ENCODE data around the gene SYDE1. TPM values are rescaled to one million over a fixed set of nuclear protein-coding genes. Genes with fewer than 3 reads are reported as not detected.

Gene SYDE1
- total and polyA plus RNA-seq, 4 experiments from 2014 or later = not detected

- H3K36me3 Mint-ChIP-seq = peaks cover 12 to 31% of the 10 kb centered on the region in 2 donors
- POLR2A ChIA-PET (ENCODE audit: partially characterized antibody) = interaction anchor here (1.0 to 1.5 kb wide), 4 partner anchors 9 to 426 kb away, joined by 3 to 6 read pairs (median 4); partner anchors contain the start of genes AKAP8 and AKAP8L
Observed at GRCh38 chr19:15125232-15126067, 18.2 kb downstream of the SYDE1 start.

GRCh38 chr19:15126131-15126910 is 19.1 kb downstream of the SYDE1 start:
- Mint-ChIP-seq H3K9me3 (no peaks in the 10 kb centered on the region), H3K27me3 (peaks cover 0 to 6% of the 10 kb centered on the region in 2 donors), H3K27ac (peak overlapping the region in 3 of 7 donors; percentile 18 to 95 (median 77)), H3K36me3 (peaks cover 3 to 23% of the 10 kb centered on the region in 2 donors), H3K4me1 (peaks cover 22 to 49% (median 36%) of the 10 kb centered on the region in 4 donors), H3K4me3 (no peak overlapping the region)
- CTCF ChIA-PET (ENCODE audit: partially characterized antibody) = interaction anchor here (0.7 to 1.9 kb wide), 2 partner anchors 26 to 34 kb away, joined by 3 to 7 read pairs; no protein-coding TSS in a partner anchor
- Histone ChIP-seq H3K4me1 (ENCODE audit: insufficient read depth, low read length) (peaks cover 33% of the 10 kb centered on the region), H3K27me3 (ENCODE audit: insufficient read depth, low read length) (no peaks in the 10 kb centered on the region), H3K36me3 (ENCODE audit: insufficient read depth, low read length) (peaks cover 3% of the 10 kb centered on the region), H3K9me3 (ENCODE audit: control insufficient read depth in 1 of 2, low read length in 2 of 2) (no peaks in the 10 kb centered on the region), H3K27ac (ENCODE audit: low read depth, low read length) (no peak overlapping the region), H3K4me3 (ENCODE audit: low read length in 2 of 2) (peak overlapping the region in 1 of 2 donors; percentile 86)
- intact Hi-C loops (cut with micrococcal nuclease) = no loop called here
- no peak for DNase-seq
- POLR2A ChIA-PET (ENCODE audit: partially characterized antibody) = interaction anchor here (1.0 to 1.5 kb wide), 4 partner anchors 10 to 425 kb away, joined by 3 to 6 read pairs (median 4); partner anchors contain the start of genes AKAP8 and AKAP8L

More at GRCh38 chr19:15125232-15126067, 18.2 kb downstream of the SYDE1 start:
- Histone ChIP-seq H3K27ac (ENCODE audit: low read depth, low read length) (peak overlapping the region; percentile 90), H3K27me3 (ENCODE audit: insufficient read depth, low read length) (no peaks in the 10 kb centered on the region), H3K4me1 (ENCODE audit: insufficient read depth, low read length) (peaks cover 31% of the 10 kb centered on the region), H3K9me3 (ENCODE audit: control insufficient read depth in 1 of 2, low read length in 2 of 2) (no peaks in the 10 kb centered on the region), H3K4me3 (ENCODE audit: low read length in 2 of 2) (peak overlapping the region; percentile 86 to 89), H3K36me3 (ENCODE audit: insufficient read depth, low read length) (peaks cover 3% of the 10 kb centered on the region)
- DNase-seq = peak; percentile 96
- peaks cover 0 to 6% of the 10 kb centered on the region in 2 donors for H3K27me3 Mint-ChIP-seq
- CTCF ChIA-PET (ENCODE audit: partially characterized antibody) = interaction anchor here (0.7 to 1.9 kb wide), 2 partner anchors 25 to 33 kb away, joined by 3 to 7 read pairs; no protein-coding TSS in a partner anchor
- intact Hi-C loops (cut with micrococcal nuclease) = loop anchor here (1.0 kb wide), 2 partner anchors 25 to 294 kb away; no protein-coding TSS in a partner anchor
- H3K4me3 Mint-ChIP-seq = peak overlapping the region; percentile 91 to 99 (median 98)
- no peaks in the 10 kb centered on the region for H3K9me3 Mint-ChIP-seq
- peaks cover 22 to 48% (median 36%) of the 10 kb centered on the region in 4 donors for H3K4me1 Mint-ChIP-seq
- peak overlapping the region; percentile 95 to 100 (median 98) for H3K27ac Mint-ChIP-seq

- POLR2A ChIA-PET (ENCODE audit: partially characterized antibody) = no interaction called here
- no peak for DNase-seq
- CTCF ChIA-PET (ENCODE audit: partially characterized antibody) = no interaction called here
- no peaks in the 10 kb centered on the region for H3K9me3 Mint-ChIP-seq
- Histone ChIP-seq H3K9me3 (ENCODE audit: control insufficient read depth in 1 of 2, low read length in 2 of 2) (no peaks in the 10 kb centered on the region), H3K4me1 (ENCODE audit: insufficient read depth, low read length) (peaks cover 33% of the 10 kb centered on the region), H3K27me3 (ENCODE audit: insufficient read depth, low read length) (no peaks in the 10 kb centered on the region), H3K27ac (ENCODE audit: low read depth, low read length) (no peak overlapping the region), H3K36me3 (ENCODE audit: insufficient read depth, low read length) (no peaks in the 10 kb centered on the region), H3K4me3 (ENCODE audit: low read length in 2 of 2) (no peak overlapping the region)
- peaks cover 22 to 49% (median 36%) of the 10 kb centered on the region in 4 donors for H3K4me1 Mint-ChIP-seq
- H3K27me3 Mint-ChIP-seq = peaks cover 2 to 6% of the 10 kb centered on the region in 2 donors
- intact Hi-C loops (cut with micrococcal nuclease) = no loop called here
- no peak overlapping the region for H3K27ac Mint-ChIP-seq
- peaks cover 0 to 17% of the 10 kb centered on the region in 2 donors for H3K36me3 Mint-ChIP-seq
- peak overlapping the region in 1 of 8 donors; percentile 39 for H3K4me3 Mint-ChIP-seq
Observed at GRCh38 chr19:15128162-15128770, 21.1 kb downstream of the SYDE1 start.

- Mint-ChIP-seq H3K4me1 (peaks cover 16 to 33% (median 26%) of the 10 kb centered on the region in 4 donors), H3K36me3 (peaks cover 0 to 8% of the 10 kb centered on the region in 2 donors), H3K9me3 (no peaks in the 10 kb centered on the region), H3K27ac (peak overlapping the region in 6 of 7 donors; percentile 19 to 77 (median 43)), H3K27me3 (peaks cover 2 to 6% of the 10 kb centered on the region in 2 donors), H3K4me3 (peak overlapping the region in 7 of 8 donors; percentile 4 to 76 (median 61))
- POLR2A ChIA-PET (ENCODE audit: partially characterized antibody) = no interaction called here
- Histone ChIP-seq H3K36me3 (ENCODE audit: insufficient read depth, low read length) (no peaks in the 10 kb centered on the region), H3K27ac (ENCODE audit: low read depth, low read length) (no peak overlapping the region), H3K4me1 (ENCODE audit: insufficient read depth, low read length) (peaks cover 22% of the 10 kb centered on the region), H3K4me3 (ENCODE audit: low read length in 2 of 2) (peak overlapping the region in 1 of 2 donors; percentile 8), H3K27me3 (ENCODE audit: insufficient read depth, low read length) (no peaks in the 10 kb centered on the region), H3K9me3 (ENCODE audit: control insufficient read depth in 1 of 2, low read length in 2 of 2) (no peaks in the 10 kb centered on the region)
- intact Hi-C loops (cut with micrococcal nuclease) = no loop called here
- peak; percentile 23 to 61 (median 34) for DNase-seq
- CTCF ChIA-PET (ENCODE audit: partially characterized antibody) = interaction anchor here (2.4 kb wide), 1 partner anchor 19 kb away, joined by 7 read pairs; no protein-coding TSS in a partner anchor
Observed at GRCh38 chr19:15129856-15130585, 22.8 kb downstream of the SYDE1 start.

- no peaks in the 10 kb centered on the region for H3K9me3 ChIP-seq (ENCODE audit: control insufficient read depth in 1 of 2, low read length in 2 of 2)
- H3K4me1 Mint-ChIP-seq = no peaks in the 10 kb centered on the region
- H3K27me3 ChIP-seq (ENCODE audit: insufficient read depth, low read length) = no peaks in the 10 kb centered on the region
- H3K4me1 ChIP-seq (ENCODE audit: insufficient read depth, low read length) = no peaks in the 10 kb centered on the region
- peaks cover 0 to 2% of the 10 kb centered on the region in 2 donors for H3K36me3 Mint-ChIP-seq
- H3K36me3 ChIP-seq (ENCODE audit: insufficient read depth, low read length) = no peaks in the 10 kb centered on the region
- CTCF ChIA-PET (ENCODE audit: partially characterized antibody) = no interaction called here
- H3K27ac ChIP-seq (ENCODE audit: low read depth, low read length) = no peak overlapping the region
- POLR2A ChIA-PET (ENCODE audit: partially characterized antibody) = no interaction called here
- H3K4me3 Mint-ChIP-seq = no peak overlapping the region
- no peak overlapping the region for H3K4me3 ChIP-seq (ENCODE audit: low read length in 2 of 2)
- no peak for DNase-seq
- intact Hi-C loops (cut with micrococcal nuclease) = no loop called here
- peaks cover 5% of the 10 kb centered on the region in 2 donors for H3K27me3 Mint-ChIP-seq
- H3K9me3 Mint-ChIP-seq = peaks cover 0 to 16% (median 10%) of the 10 kb centered on the region in 8 donors
- H3K27ac Mint-ChIP-seq = no peak overlapping the region
Observed at GRCh38 chr19:15136234-15136954, 29.2 kb downstream of the SYDE1 start.

GRCh38 chr19:15137777-15138176 is 30.6 kb downstream of the SYDE1 start:
- intact Hi-C loops (cut with micrococcal nuclease) = no loop called here
- DNase-seq = no peak
- no peaks in the 10 kb centered on the region for H3K36me3 ChIP-seq (ENCODE audit: insufficient read depth, low read length)
- no peak overlapping the region for H3K4me3 Mint-ChIP-seq
- no peaks in the 10 kb centered on the region for H3K4me1 Mint-ChIP-seq
- POLR2A ChIA-PET (ENCODE audit: partially characterized antibody) = no interaction called here
- H3K9me3 ChIP-seq (ENCODE audit: control insufficient read depth in 1 of 2, low read length in 2 of 2) = no peaks in the 10 kb centered on the region
- H3K27me3 Mint-ChIP-seq = peaks cover 4 to 5% of the 10 kb centered on the region in 2 donors
- CTCF ChIA-PET (ENCODE audit: partially characterized antibody) = interaction anchor here (1.3 kb wide), 1 partner anchor 36 kb away, joined by 3 read pairs; no protein-coding TSS in a partner anchor
- H3K4me3 ChIP-seq (ENCODE audit: low read length in 2 of 2) = no peak overlapping the region
- no peaks in the 10 kb centered on the region for H3K4me1 ChIP-seq (ENCODE audit: insufficient read depth, low read length)
- peaks cover 0 to 16% (median 10%) of the 10 kb centered on the region in 8 donors for H3K9me3 Mint-ChIP-seq
- H3K36me3 Mint-ChIP-seq = peaks cover 0 to 2% of the 10 kb centered on the region in 2 donors
- H3K27me3 ChIP-seq (ENCODE audit: insufficient read depth, low read length) = no peaks in the 10 kb centered on the region
- H3K27ac ChIP-seq (ENCODE audit: low read depth, low read length) = no peak overlapping the region
- no peak overlapping the region for H3K27ac Mint-ChIP-seq

Data from CD4-positive, alpha-beta memory T cell (primary cell).